Epithelial cell of esophagus (primary cell): Measurements from ENCODE around the gene CRY1.

ENCODE experiments used
- DNase-seq: peaks from one replicate; pipeline ENCODE4 v3.0.0; 2010; ENCODE audit warnings: low read depth
- H3K4me3 ChIP-seq: 2 replicates; pipeline ENCODE4 v1.5.1; 2011; ENCODE audit warnings: mild to moderate bottlenecking, low read length, control low read depth
- TF ChIP-seq, protein P1 (sequence below): IDR thresholded peaks from 2 replicates; pipeline ENCODE4 v1.5.1; 2011; ENCODE audit warnings: low read depth, mild to moderate bottlenecking, low read length, control low read depth, inconsistent platforms; ENCODE audit not compliant: insufficient read depth; ENCODE audit errors: missing control alignments

The CRY1 gene

DNA sequence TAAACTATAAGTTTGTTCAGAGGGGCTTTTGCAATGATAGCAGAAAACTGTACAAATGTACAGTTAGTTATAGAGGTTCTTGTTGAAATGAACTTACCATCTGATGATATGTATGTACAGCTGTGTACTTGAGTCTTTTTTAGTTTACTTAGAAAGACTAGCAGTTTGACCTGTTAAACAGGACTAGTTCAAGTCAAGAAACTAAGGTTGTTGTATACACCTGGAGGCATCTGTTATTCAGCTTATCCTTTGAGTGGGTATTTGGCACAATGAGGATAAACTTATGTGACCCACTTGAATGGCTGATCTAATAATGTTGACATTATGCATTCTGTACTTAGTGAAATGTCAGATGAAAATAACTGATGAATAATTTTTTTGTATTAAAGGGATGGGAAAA, 119.8 kb downstream of the CRY1 start:
- H3K4me3 ChIP-seq, result no peak overlapping the region
- TF ChIP-seq, protein P1, sequence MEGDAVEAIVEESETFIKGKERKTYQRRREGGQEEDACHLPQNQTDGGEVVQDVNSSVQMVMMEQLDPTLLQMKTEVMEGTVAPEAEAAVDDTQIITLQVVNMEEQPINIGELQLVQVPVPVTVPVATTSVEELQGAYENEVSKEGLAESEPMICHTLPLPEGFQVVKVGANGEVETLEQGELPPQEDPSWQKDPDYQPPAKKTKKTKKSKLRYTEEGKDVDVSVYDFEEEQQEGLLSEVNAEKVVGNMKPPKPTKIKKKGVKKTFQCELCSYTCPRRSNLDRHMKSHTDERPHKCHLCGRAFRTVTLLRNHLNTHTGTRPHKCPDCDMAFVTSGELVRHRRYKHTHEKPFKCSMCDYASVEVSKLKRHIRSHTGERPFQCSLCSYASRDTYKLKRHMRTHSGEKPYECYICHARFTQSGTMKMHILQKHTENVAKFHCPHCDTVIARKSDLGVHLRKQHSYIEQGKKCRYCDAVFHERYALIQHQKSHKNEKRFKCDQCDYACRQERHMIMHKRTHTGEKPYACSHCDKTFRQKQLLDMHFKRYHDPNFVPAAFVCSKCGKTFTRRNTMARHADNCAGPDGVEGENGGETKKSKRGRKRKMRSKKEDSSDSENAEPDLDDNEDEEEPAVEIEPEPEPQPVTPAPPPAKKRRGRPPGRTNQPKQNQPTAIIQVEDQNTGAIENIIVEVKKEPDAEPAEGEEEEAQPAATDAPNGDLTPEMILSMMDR, result no peak

GRCh38 chr12:106971065-106971464, 122.3 kb downstream of the CRY1 start:
- TF ChIP-seq, protein P1, result no peak
- DNase-seq, result no peak
- H3K4me3 ChIP-seq, result no peak overlapping the region

More for the DNA sequence above, 119.8 kb downstream of the CRY1 start:
- DNase-seq, result no peak

GRCh38 chr12:106964526-106964925, 128.8 kb downstream of the CRY1 start:
- DNase-seq, result no peak
- H3K4me3 ChIP-seq, result no peak overlapping the region
- TF ChIP-seq, protein P1, result no peak

DNA sequence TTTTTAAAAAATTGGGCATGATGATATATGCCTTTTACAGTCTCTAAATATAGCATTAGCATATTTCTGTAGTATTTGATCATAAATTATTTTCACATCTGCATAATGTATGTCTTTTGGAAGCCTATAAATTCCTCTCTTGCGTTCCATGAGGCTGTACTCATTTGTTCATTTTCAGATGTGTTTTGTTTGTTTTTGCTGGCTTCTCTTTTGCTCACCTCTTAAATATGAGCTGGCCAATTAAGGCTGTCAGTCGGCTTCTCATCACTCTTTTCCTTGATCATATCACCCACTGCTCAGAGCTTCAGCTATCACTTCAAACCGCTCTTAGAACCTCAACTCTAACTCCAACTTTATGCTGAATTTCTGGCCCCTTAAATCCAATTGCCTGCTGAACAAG, 131.1 kb downstream of the CRY1 start:
- DNase-seq, result no peak
- H3K4me3 ChIP-seq, result no peak overlapping the region
- TF ChIP-seq, protein P1, result no peak

- TF ChIP-seq, protein P1, result no peak
- DNase-seq, result no peak
- no peak overlapping the region for H3K4me3 ChIP-seq
Observed at GRCh38 chr12:106960443-106960842, 132.9 kb downstream of the CRY1 start.

DNA sequence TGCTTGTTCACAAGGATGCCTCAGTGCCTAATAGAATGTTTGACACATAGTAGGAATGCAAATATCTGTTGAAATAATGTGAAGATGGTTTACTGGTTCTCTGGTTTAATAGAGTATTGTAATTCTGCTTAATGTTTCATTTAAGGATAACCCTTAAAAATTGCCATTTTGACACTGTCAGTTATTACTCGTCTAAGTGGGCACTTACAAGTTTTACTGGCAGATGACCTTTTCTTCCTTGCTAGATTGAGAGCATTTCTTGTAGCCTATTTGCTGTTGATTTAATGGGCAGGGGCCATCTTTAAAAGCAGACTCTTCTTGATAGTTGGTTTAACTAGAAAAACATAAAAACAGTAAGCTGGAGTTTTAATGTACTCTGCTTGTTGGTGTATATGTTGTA, 135.8 kb downstream of the CRY1 start:
- peak overlapping the region; percentile 90 for H3K4me3 ChIP-seq
- TF ChIP-seq, protein P1, result no peak
- DNase-seq, result no peak

DNA sequence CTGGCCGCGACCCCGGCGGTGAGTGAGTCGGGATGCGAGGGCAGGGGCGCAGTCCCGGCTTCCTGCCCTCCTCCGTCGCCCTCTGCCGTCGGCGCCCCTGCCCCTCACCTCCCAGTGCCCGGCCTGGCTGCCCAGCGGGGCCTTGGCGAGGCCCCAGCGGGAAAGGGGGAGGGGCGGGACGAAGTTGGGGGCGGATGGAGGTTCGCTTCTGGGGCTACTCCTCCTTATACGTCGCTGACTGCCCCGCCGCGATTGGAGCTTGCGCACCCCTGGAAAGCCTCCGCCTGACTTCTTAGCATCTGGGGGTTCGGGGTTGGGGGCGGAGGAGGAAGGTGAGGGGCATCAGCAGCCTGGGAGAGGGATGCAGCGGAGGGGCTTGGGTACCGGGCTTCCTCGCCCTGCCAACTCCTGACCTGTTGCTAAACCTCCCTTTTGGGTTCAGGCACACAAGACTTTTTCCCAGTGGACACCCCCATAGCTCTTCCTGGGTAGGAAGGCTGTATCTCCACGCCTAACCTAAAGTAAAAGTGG, 137.2 kb downstream of the CRY1 start:
- peak; percentile 45 for DNase-seq
- H3K4me3 ChIP-seq, result peak overlapping the region; percentile 90
- TF ChIP-seq, protein P1, result no peak
